ELF-1 (cell line): ENCODE measurements around the gene GLRA3.
"Not testable (repeated sequence)": the region's sequence is repeated elsewhere in the genome, so short reads cannot be mapped to it uniquely, and the experiment has no call there.

Source experiments
- DNase-seq: peaks from one replicate; pipeline ENCODE4 v3.0.0-alpha.2; 2016; ENCODE audit warnings: low read depth, low spot score

GLRA3 gene

DNA sequence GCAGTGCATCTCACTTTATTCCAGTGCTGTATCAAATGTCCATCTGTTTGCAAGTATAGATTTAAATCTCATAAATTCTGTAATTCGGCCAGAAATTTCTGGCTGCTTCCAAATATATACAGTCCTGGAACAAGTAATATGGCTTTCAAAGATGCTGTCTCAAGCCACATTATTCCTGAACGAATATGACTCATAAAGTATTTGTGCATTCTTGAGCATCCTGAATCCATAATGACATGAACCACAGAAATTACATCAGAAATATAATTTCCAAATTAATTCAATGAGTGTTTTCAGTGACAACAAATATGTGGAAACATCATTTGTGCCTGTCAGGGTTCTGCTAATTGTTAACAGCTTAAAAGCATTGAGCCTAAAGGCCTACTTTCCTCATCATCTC, 165.8 kb downstream of the GLRA3 start:
- no peak for DNase-seq

DNA sequence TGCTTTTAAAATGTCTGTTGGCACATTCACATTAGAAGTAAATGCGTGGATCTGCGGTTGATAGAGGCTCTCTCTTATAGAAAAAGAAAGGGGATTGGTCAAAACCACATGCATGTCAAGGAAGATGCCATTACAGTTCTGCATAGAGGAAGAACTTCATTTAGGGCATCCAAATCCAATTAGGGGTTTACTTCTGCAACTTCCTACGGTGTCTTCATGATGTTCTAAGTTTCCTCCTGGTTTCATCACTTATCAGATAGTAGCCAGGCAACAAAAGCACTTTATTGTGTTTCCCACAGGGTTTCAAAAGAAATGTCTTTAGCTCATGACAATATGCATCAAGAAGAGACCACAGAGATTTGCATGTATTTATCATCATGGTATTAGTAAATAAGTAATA, 170.8 kb downstream of the GLRA3 start:
- DNase-seq = no peak

DNA sequence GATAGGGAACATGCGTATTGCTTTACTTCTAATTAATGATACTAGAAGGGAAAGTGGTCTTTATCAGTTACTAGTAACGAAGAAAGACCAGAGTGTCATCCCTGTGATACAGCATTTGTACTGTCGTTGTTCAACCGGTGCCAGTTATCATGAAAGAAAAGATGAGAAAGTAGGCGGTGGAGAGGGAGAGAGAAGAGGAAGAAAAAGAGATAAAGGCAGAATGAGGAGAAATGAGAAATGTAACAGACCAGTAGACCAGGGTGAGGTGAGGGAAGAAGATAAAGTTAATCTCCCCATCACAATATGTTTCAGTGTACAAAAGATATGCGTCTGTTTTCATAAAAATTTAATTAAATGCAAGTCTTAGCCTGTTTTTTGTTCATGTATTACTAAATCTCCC, 171.6 kb downstream of the GLRA3 start:
- DNase-seq = no peak

DNA sequence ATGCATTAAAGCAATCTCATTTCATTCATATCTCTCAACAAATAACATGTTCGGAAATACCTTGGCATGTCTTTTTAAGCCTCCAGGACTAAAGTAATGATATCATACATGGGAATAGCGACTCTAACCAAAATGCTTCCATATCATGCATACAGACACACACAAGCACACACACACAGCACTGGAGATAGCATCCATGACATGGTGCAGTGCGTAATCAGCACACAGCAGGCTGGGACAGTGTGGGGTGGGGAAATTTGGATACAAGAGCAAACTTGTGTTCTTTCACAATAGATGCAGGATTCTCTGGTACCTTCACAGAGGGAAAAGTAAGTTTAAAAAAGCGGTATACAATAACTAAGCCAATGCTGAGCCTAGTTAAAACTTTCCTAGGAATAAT, 174.4 kb downstream of the GLRA3 start:
- DNase-seq = no peak

DNA sequence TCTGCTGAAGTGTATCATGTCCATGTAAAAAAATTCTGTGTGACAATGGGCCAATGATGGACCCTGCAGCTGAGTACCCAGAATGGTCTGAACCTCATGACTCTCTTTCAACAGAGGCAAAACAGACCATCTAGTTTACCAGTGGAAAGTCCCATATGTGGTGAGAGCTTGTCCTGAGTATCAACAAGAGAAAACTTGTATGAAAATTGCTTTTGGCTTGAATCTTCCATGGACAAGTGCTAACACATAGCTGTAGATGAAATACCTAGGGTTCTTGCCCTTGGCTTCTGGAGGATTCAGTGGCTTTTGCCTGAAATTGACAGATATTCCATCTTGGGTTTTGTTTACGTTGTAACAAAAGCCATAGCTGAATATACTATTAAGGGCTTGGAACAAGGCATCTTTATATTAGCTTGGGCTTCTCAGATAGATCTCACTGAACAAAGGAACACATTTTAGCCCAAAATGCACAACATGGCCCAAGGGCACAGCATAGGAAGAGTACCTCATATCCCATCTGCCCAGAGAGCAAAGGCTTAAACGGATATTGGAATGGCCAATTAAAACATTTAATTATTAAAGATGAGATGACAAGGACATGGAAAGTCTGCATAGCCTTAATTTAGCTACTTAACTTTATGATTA, 178.2 kb downstream of the GLRA3 start:
- DNase-seq = no peak

DNA sequence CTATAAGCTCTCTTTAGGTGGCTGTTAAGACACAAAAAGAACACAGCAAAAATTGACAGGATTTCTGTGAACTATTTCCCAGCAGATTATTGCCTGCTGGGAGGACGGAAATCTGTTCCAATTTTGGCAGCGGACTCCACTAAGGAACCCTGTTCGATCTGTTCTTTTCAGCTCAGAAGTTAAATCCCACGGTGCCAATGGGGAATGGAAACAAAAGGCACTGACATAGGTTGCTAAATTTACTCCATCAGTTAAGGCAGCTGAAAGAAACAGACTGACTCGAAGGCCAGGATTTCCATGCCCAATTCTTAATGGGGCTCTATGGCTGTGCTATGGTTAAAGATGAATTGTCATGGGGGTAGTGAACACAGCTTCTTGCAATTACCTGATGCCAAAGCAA, 180.2 kb downstream of the GLRA3 start:
- DNase-seq = no peak

DNA sequence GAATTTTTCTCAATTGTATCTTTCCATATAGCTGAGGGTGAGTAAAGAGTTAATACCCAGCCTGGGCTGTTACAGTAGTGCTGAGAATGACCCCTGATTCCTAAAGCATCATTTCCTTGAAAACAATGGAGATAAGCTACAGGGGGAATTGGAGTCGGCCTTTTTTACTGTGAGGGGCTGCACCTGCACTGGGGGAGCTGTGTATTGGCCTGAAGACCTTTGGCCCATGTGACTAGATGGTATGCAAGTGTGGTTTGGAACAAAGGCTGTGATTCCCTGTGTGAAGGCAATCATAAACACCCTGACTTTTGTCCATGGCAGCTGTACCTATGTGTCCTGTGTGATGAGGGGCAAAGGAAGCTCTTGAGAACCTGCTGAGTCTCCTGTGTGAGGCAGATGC, 182.7 kb downstream of the GLRA3 start:
- no peak for DNase-seq

DNA sequence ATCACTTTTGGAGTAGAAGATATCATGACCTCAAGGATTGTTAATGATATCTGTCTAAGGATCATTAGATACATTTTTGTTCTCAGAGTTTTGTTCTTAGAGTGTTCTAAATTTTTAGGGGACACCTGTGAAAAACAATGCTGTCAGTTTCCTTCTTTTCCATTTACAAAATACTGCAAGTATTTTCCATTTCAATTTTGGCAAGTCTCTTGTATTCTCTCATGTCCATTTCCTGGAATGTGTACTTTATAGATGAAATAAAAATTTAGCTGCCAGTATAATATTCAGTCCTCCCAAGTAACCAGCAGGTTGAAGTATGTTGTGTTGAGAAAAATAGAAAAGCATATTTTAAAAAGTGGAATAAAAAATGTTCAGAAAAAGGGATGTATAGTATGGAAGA, 188.9 kb downstream of the GLRA3 start:
- DNase-seq = no peak

DNA sequence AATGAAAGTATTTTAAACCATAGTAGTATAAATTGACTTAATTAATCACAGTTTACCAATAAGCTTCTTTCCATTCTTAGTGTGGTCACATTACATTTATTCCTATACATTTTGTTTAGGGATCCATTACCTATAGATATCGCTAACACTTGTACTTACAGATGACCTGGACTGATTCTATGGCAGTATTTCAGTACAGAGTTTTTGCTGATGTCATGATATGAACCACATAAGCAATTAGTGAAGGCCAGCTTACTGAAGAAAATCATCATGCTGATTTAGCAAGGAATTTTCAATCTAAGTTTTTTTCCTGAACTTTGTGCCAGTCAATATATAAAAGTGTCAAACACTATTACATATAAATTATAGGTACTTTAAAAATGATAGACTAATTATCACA, 193.3 kb downstream of the GLRA3 start:
- DNase-seq = no peak

DNA sequence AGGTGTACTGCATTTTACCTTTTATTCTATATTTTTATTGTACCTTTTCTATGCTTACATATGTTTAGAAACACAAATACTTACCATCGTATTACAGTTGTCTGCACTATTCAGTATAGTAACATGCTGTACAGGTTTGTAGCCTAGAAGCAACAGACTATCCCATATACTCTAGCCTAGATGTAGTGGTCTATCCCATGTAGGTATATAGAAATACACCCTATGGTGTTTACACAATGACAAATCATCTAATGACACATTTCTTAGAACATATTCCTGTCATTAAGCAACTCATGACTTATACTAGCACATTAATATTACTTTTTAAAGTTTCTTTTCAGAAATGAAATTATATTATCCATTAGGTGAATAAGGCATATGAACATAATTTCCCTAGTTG, 195.6 kb downstream of the GLRA3 start:
- no peak for DNase-seq

DNA sequence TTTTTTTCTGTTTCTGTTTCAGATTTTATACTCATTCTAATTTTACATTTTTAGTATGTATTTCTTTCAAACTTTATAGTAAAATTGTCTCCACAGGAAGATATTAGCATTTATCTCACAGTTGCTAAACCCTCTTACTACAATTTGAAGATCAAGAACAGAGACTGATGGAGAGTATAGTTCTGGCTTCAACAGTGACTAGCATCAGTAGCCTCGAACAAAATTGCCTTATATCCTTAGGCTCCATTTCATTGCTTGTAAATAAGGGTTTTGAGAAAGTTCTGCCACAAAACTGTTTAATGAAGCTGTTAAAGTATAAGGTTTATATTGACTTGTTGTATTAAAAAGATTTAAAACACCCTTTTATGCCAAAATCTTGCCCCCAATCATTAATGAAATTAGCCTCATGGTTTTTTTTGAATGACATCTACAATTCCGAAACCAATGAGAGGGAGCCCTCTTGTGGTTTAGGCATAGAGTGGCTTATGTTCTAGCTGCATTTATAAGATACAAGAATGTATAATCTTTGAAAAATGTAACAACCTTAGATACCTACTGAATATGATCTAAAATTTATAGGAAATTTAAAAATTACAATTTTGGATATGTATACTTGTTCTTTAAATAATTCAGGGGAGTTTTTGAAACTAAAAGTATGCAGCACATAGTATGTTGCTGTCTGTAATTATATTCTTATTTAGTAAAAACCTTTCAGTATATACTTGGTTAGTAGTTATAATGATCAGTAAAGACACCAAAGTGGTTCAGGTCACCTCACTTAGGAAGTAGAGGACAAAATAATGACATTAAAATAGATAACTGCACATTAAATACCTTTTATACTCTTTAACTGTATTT, 196.9 kb downstream of the GLRA3 start:
- DNase-seq = no peak

DNA sequence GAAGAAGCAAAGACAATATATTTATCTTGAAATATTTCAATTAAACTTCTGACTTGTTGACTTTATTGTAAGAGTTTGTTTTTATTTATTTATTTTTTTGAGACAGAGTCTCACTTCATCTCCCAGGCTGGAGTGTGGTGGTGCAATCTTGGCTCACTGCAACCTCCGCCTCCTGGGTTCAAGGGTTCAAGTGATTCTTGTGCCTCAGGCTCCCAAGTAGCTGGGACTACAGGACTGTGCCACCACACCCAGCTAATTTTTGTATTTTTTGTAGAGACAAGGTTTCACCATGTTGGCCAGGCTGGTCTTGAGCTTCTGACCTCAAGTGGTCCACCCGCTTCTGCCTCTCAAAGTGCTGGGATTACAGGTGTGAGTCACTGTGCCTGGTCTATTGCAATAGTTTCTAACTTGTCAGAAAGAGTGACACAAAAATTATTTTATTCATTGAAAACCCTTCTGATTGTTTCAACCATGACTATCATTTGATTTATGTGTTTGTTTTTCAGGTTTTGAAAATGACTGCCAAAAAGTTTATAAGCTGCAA, 199.1 kb downstream of the GLRA3 start:
- DNase-seq = not testable (repeated sequence)

DNA sequence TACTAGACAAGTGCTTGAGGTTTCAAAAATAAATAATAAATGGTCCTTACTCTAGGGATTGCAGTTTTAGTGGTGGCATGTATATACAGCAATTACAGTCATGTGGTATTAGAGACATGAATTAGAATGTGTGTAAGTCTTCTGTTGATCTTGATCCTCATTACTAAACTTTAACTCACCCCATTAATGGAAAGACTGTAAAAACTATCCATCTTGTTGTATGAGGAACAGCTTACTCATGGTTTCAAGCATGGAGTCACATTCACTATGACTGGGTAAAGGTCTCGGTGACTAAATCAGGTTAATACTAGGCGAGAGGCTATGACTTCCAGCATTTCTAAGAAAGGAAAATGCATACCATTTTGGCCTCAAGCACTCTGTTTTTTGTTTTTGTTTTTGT, 199.8 kb downstream of the GLRA3 start:
- no peak for DNase-seq

DNA sequence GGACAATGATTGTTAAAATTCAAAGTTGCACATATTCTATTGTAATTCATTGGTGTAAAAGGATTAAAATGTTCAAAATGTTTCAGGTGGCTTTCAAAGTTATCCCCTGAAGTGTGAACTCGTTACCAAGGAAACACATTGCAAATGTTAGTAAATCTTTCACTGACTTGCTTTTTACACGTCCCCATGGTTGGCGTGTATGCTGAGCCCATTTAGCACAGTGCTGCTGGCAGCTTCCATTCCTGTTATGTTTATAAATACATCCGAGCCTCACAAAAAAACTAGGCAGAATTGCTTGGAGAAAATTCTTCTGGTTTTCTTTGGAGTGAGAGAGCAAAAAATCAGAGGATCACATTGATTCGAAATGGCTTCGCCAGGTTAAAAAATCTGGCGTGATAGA, 200.9 kb downstream of the GLRA3 start:
- DNase-seq = no peak

DNA sequence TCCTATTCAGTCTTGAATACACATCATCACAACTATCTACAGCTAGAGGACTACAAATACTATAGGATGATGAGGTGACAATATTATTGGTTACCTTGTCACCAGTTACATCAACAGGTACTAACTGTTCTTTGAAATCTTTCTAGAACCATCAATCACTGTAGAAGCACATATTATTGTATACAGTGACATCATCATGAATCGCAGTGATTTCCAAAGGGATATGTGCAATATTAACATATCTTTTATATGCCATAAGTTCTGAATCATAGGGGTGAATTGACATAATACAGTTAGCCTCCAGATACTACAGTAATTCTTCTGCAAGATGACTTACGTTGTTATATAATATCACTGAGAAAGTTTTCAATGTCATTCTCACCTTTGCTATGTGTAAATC, 201.6 kb downstream of the GLRA3 start:
- DNase-seq = no peak

DNA sequence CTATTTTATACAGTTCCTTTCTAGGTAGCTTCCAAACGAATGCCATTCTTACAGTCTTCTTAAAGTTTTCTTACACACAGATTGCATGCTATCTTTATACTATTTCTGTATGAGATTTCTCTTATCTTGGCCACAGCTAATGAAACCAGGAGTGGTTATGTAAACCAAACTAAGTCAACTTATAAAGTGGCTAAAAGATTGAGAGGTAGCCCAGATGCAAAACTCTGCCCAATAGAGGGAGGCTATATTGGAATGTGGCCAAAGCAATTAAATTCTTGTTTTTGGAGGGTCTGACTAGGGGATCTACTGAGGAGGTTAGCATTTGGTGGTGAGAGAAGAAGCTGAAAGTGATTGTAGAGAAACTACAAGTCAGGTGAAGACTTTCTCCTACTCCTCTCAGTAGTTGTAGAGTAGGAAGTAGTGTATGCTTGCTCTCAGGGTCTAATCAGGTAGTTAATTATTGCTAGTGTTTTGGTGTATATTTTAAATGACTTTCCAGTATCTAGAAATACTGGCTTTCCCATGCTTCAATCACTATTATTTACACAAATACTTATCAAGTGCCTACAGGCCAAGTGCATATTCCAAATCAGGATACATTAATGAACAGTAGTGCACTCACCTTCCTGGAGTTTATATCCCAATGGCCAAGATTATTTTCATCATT, 202.6 kb downstream of the GLRA3 start:
- no peak for DNase-seq

DNA sequence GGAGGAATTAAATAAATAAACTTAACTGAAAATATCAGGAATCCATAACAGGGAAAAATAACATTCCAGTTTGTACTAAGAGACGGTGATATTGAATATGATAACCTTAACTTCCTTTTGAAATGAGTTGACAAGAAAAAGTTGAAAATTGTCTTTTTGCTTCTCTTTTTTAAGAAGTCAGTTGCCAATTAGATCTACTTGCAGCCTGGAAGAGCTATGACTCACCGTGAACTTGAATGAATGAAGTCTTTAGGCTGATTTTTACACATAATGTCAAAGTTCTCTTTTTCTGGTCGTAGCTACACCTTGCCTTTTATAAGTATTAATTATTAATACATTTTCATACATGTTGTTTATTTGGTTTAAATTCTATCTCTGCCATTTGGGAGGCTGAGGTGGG, 212.4 kb downstream of the GLRA3 start:
- no peak for DNase-seq

DNA sequence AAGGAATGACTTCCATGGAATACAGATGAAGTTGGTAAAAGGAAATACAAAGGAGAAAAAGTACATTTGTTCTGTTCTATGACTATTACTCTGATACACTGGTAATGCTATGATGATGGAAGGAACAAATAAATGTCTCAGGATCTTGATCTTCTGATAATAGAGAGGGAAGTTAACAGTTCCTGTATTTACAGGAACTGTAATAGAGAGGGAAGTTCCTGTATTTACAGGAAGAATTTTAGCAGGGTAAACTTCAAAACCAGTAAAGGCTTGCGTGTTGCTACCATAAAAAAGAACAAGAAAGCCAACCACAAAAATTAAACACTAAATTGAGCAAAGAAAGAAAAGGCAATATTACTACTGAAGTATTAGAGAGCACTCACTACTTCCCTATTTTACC, 215.1 kb downstream of the GLRA3 start:
- no peak for DNase-seq

DNA sequence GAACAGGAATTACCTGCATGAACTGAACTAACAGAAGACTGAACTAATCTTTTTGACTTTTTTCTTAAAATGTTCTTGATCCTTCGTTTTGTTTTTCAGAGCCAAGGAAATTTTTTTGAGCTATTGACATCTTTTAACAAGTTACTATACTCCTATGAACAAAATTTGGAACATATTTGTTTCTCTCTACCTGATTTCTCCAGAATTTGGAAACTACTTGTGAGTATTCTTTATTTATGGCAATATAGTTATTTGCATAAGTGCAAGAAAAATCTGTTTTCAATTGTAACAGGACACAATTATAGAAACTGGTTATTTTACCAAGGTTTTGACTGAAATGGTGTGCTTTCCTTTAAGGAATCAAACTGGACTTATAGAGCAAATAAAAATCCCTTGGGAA, 217.3 kb downstream of the GLRA3 start:
- DNase-seq = no peak

DNA sequence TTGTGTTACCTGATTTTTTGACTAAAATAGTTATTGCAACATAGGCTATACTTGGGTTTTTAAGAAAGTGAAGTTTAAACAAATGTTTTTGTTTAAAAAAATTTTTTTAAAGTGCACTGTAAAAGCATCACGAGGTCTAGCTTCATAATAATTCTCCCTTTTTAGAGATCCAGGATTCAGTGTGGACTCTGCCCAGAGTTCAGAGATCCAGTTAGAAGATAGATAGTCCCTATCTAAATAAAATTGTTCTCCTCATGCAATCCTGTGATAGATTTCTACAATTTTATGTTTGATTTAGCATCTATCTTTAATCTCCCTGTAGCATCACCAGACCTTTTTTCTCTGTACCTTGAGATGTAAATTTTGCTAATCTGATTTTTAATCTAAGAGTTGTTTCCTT, 221.3 kb downstream of the GLRA3 start:
- DNase-seq = no peak

DNA sequence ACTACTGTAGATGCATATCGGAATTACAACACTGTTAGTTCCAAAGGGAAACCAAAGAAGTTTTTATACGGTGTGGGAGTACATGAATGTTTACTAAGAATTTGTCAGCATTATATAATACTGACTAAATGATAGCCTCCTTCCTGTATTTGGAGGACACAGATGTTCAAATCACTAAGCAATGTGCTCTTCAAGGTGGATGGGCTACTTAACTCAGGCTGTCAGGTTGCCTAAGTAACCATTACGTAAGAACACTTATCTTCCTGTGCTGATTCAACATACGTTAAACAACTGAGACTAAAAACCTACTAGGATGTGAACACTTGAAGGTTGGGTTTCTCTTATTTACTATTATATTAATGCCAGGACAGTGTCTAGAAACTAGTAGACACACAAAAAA, 224.8 kb downstream of the GLRA3 start:
- DNase-seq = no peak

DNA sequence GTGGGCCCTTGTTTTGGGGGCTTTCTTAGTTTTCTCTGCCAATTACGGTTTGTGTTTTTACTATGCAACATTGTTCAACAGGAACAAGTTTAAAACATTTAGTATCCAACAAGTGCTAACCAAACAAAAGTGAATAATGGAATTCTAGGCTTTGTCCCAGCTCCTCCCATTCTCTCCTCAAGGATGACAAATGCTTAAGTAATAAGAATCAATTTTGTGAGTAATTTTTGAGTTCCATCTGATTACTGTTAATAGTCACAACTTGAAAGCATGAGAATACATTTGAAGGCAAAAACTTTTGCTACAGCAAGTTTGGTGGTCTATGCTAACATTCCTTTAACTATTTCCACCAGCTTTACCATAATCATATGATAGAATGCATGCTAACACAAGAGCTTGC, 228.7 kb downstream of the GLRA3 start:
- DNase-seq = no peak

DNA sequence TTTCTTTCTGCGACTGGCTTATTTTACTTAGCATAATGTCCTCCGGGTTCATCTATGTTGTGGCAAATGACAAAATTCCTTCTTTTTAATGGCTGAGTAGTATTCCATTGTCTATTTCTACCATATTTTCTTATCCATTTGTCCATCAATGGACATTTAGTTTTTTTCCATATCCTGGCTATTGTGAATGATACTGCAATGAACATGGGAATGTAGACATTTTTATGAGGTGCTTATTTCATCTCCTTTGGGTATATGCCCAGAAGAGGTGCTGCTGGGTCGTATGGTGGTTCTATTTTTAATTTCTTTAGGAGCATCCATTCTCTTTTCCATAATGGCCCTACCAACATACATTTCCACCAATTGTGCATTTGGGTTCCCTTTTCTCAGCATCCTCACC, 230.2 kb downstream of the GLRA3 start:
- no peak for DNase-seq
